MM.1S (cell line): ENCODE results near the gene MARCHF9.

ENCODE experiments used
- CTCF ChIP-seq: fragments of 300-600 bp; sonication (generic); IDR thresholded peaks from 2 replicates; pipeline ENCODE4 v1.5.1; 2016; ENCODE audit warnings: antibody characterized with exemption, low read length, mixed read lengths
- EZH2phosphoT487 ChIP-seq: fragments of 300-600 bp; sonication (generic); IDR thresholded peaks from 2 replicates; pipeline ENCODE4 v1.6.1; 2018; ENCODE audit warnings: antibody characterized with exemption, low read length

- TF ChIP-seq CTCF, result peak; percentile 50
- TF ChIP-seq EZH2phosphoT487, result no peak
These were observed 10.2 kb downstream of the MARCHF9 start for GRCh38 chr12:57765003-57765697.
